ENCODE measurements around the gene HSPB6.

HSPB6 gene

DNA sequence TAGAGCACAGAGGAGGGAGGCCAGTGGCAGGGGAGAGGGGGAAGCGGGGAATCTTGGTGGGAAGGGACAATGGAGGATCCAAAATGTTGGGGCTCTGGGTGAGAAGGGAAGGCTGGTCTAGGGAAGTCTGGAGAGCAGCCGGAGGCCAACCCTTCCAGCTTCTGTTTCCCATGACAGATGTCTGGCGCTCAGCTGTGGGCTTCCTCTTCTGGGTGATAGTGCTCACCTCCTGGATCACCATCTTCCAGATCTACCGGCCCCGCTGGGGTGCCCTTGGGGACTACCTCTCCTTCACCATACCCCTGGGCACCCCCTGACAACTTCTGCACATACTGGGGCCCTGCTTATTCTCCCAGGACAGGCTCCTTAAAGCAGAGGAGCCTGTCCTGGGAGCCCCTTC, 10.3 kb downstream of the HSPB6 start:
- DNase-seq: no peak

DNA sequence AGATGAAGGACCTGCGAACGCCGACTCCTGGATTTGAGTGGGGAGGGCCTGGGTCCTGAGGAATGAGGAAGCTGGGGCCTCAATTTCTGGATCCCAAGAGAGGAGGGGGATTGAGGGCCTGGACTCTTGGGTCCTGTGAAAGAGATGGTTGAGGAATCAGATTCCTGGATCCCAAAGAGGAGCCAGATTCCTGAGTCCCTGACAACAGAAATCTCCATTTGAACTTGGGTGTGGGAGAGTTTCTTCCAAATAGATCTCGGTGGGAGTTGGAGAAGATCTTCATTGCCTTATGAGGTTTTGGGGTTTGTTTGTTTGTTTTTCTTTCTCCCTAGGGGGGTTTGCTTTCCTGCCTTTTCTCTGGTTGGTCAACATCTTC, 10.8 kb downstream of the HSPB6 start:
- DNase-seq: no peak

DNA sequence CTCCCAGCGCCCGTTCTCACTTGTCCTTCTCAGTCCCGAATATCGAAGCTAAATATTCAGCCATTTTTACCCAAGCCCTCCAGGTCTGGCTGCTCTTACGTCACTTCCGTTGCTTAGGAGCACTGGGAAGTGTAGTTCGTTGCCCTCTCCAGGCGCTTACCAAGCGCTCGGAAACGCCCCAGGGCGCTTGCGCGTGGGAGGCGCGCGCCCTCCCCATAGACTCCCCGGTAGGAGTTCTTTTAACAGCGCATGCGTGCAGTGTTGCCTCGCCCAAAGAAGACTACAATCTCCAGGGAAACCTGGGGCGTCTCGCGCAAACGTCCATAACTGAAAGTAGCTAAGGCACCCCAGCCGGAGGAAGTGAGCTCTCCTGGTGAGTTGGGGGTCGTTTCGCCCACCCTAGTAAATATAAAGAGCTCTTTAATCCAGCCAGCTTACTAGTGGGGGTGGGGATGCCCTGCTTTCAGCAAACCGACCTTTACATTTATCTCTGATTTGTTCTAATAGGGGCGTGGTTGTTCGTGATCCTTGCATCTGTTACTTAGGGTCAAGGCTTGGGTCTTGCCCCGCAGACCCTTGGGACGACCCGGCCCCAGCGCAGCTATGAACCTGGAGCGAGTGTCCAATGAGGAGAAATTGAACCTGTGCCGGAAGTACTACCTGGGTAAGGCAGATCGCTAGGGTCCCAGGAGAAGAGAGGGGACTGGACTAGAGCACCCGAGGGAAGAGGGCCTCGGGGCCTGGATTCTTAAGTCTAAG, 11.3 kb downstream of the HSPB6 start, which contains the start of the genes PSENEN and U2AF1L4:
Gene PSENEN, plus strand, starts transcription at position 324 of the 759 bp plus-strand sequence. Its CDS starts 280 bp downstream, at position 604.
Gene U2AF1L4, minus strand, starts transcription at position 91 of the 759 bp plus-strand sequence. Its CDS starts 27 bp downstream, at position 64.
- DNase-seq: peak; percentile 69 to 99 (median 97)

GRCh38 chr19:35744430-35745327, 12.2 kb downstream of the HSPB6 start:
- peak; percentile 49 to 97 (median 92) for DNase-seq

DNA sequence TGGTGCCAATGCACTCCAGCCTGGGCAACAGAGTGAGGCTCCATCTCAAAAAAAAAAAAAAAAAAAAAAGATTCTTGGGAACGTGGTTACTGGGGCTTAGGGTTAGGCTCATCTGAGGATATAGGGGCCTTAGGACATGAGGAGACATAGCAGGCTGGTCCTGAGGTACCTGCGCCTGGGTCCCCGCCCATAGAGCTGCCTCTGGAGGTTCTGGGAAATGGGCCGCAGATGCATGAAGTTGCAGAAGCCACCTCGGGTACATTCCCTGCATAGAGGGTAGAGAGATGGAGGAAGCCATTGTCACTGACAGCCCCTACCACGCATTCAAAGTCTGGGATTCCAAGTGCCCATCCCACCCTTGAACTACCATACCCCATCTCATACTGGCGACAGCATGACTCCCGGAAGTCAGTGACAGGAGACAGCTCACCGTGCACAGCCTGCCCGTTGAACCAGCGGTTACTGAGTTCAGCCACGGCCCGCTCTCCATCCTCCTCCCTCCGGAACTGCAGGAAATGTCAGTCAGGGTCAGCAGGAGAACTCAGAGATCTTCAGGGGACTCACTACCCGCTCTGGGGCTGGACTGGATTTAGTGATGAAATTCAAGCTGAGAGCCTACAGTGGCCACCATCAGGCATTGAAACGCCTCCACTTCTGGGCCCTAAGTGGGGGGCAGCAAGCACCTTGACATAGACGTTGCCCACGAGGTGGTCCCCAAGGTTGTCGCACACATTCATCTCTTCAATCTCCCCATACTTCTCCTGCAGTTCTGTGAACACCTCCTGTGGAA, 13.0 kb downstream of the HSPB6 start:
- DNase-seq: no peak

DNA sequence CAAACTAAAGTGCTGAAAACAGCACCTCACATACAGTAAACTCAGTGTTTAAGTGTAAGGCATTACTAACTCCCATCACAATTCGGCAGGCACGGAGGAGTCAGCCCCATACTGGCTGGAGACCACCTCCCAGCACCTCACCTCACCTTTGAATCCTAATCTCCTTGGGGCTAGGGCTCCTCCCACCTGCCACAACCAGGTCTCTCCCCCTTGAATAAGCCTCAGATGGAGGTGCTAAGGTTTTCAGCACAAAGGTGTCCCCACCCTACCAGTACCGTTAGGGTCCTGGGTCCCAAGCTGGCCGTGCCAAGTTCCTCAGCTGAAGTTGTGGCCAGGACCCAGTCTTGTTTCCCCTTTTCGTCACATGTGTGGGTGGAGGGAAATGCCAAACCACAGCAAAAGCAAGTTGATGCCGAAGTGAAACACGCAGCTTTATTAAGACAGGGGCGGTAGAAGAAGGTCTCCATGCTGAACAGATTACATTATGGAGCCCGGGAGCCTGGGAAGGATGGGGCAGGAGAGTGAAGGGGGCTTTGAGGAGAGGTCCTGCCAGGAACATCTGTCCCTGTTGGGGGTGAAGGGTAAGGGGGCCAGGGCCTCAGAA, 14.6 kb downstream of the HSPB6 start, which contains the start of gene IGFLR1:
Gene IGFLR1, minus strand, starts transcription at position 332 of the 604 bp plus-strand sequence. CDS start 1,272 bp downstream, outside the sequence.
- DNase-seq: peak in 11 of 58 donors; percentile 2 to 25 (median 15)

- no peak for DNase-seq
Measured at GRCh38 chr19:35741203-35741515, 15.7 kb downstream of the HSPB6 start.

GRCh38 chr19:35740423-35741202, 16.2 kb downstream of the HSPB6 start:
- DNase-seq: peak; percentile 80 to 99 (median 97)

DNA sequence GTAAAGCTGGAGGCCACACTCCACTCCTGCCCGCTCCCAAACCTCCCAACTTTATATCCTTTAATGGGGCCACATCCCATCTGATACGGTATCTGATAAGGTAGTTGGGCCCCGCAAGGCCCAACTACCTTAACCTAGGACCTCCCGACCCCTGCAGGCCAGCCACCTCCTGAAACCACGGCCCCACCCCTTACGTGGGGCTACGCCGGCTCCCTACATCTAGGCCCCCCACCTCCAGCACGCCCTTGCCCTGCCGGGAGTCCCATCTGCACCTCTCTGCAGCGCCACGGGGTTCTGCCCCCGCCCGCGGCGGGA, 16.8 kb downstream of the HSPB6 start:
- DNase-seq: no peak

GRCh38 chr19:35739275-35740107, 17.3 kb downstream of the HSPB6 start:
- DNase-seq: peak in 1 of 58 donors; percentile 28

- DNase-seq: no peak
Measured at GRCh38 chr19:35738887-35739229, 18.0 kb downstream of the HSPB6 start.

- DNase-seq: no peak
Measured at GRCh38 chr19:35738021-35738886, 18.6 kb downstream of the HSPB6 start.

DNA sequence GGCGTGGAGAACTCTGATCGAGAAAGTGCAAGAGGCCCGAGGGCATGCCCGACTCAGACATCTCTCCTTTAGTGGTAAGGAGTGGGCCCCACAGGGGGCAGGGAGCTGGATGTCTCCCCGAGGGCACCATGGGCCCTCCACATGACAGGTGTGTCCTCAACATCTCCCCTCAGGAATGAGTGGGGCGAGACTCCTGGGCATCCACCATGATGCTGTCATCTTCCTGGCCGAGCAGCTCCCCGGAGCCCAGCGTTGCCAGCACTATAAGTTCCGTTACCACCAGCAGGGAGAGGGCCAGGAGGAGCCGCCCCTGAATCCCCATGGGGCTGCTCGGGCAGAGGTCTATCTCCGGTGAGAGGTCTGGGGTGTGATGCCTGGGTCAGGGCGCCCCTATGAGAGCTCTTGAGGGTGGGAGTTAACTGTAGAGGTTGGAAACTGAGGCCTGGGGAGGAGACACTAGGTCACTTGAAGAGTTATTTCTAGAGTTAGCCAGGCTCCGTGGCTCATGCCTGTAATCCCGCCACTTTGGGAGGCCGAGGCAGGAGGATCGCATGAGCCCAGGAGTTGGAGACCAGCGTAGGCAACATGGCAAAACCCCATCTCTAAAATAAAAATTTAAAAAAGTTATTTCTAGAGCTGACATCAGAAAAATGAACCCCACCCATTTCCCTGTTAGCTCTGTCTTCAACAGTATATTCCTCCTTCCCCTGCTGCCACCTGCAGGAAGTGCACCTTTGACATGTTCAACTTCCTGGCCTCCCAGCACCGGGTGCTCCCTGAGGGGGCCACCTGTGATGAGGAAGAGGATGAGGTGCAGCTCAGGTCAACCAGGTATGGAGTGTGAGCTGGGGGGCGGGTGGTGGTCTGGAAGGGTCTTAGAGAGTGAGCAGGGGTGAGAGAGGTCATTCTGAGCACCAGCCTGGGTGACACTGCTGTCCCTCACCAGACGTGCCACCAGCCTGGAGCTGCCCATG, 19.6 kb downstream of the HSPB6 start:
- no peak for DNase-seq

- no peak for DNase-seq
Measured at GRCh38 chr19:35734889-35735288, 21.9 kb downstream of the HSPB6 start.

GRCh38 chr19:35734273-35734672, 22.6 kb downstream of the HSPB6 start:
- no peak for DNase-seq

GRCh38 chr19:35733180-35734125, 23.4 kb downstream of the HSPB6 start:
- no peak for DNase-seq
